Measurements from ENCODE around the gene PSMD14.
"Not testable (repeated sequence)": the region's sequence is repeated elsewhere in the genome, so short reads cannot be mapped to it uniquely, and the experiment has no call there.

Gene PSMD14

GRCh38 chr2:161308178-161308955, at the start of gene PSMD14:
Gene PSMD14, plus strand, starts transcription at chr2:161308425. Its CDS starts 10,401 bp downstream, at chr2:161318826.
- in situ Hi-C loops (cut with MboI; ENCODE audit: low sequenced_read_pairs): no loop called here

GRCh38 chr2:161265874-161266273, 42.4 kb upstream of the PSMD14 start:
- in situ Hi-C loops (cut with MboI; ENCODE audit: low sequenced_read_pairs): no loop called here

GRCh38 chr2:161269111-161269510, 39.1 kb upstream of the PSMD14 start:
- in situ Hi-C loops (cut with MboI; ENCODE audit: low sequenced_read_pairs): no loop called here

- in situ Hi-C loops (cut with MboI; ENCODE audit: low sequenced_read_pairs): no loop called here
Measured at GRCh38 chr2:161273038-161273760, 35.0 kb upstream of the PSMD14 start.

- in situ Hi-C loops (cut with MboI; ENCODE audit: low sequenced_read_pairs): not testable (repeated sequence)
Measured at GRCh38 chr2:161278564-161279229, 29.5 kb upstream of the PSMD14 start.

GRCh38 chr2:161279230-161279815, 28.9 kb upstream of the PSMD14 start:
- in situ Hi-C loops (cut with MboI; ENCODE audit: low sequenced_read_pairs): not testable (repeated sequence)

- in situ Hi-C loops (cut with MboI; ENCODE audit: low sequenced_read_pairs): not testable (repeated sequence)
Measured at GRCh38 chr2:161280906-161281323, 27.3 kb upstream of the PSMD14 start.

- in situ Hi-C loops (cut with MboI; ENCODE audit: low sequenced_read_pairs): not testable (repeated sequence)
Measured at GRCh38 chr2:161281615-161282310, 26.5 kb upstream of the PSMD14 start.

GRCh38 chr2:161282311-161282644, 25.9 kb upstream of the PSMD14 start:
- in situ Hi-C loops (cut with MboI; ENCODE audit: low sequenced_read_pairs): not testable (repeated sequence)

GRCh38 chr2:161283926-161284325, 24.3 kb upstream of the PSMD14 start:
- in situ Hi-C loops (cut with MboI; ENCODE audit: low sequenced_read_pairs): no loop called here

- in situ Hi-C loops (cut with MboI; ENCODE audit: low sequenced_read_pairs): no loop called here
Measured at GRCh38 chr2:161303535-161304050, 4.6 kb upstream of the PSMD14 start.

GRCh38 chr2:161306919-161307318, 1.3 kb upstream of the PSMD14 start:
- in situ Hi-C loops (cut with MboI; ENCODE audit: low sequenced_read_pairs): no loop called here

- in situ Hi-C loops (cut with MboI; ENCODE audit: low sequenced_read_pairs): no loop called here
Measured at GRCh38 chr2:161307676-161308075, 549 bp upstream of the PSMD14 start.

- in situ Hi-C loops (cut with MboI; ENCODE audit: low sequenced_read_pairs): no loop called here
Measured at GRCh38 chr2:161312996-161313395, 4.8 kb downstream of the PSMD14 start.

- in situ Hi-C loops (cut with MboI; ENCODE audit: low sequenced_read_pairs): no loop called here
Measured at GRCh38 chr2:161315380-161315779, 7.2 kb downstream of the PSMD14 start.

GRCh38 chr2:161316701-161317100, 8.5 kb downstream of the PSMD14 start:
- in situ Hi-C loops (cut with MboI; ENCODE audit: low sequenced_read_pairs): no loop called here

GRCh38 chr2:161321944-161322648, 13.9 kb downstream of the PSMD14 start:
- in situ Hi-C loops (cut with MboI; ENCODE audit: low sequenced_read_pairs): no loop called here

GRCh38 chr2:161324876-161325275, 16.7 kb downstream of the PSMD14 start:
- in situ Hi-C loops (cut with MboI; ENCODE audit: low sequenced_read_pairs): no loop called here

GRCh38 chr2:161327582-161327981, 19.4 kb downstream of the PSMD14 start:
- in situ Hi-C loops (cut with MboI; ENCODE audit: low sequenced_read_pairs): no loop called here
